HG02943 (cell line): ENCODE results near the gene PDE4D.
"Not testable (repeated sequence)": the region's sequence is repeated elsewhere in the genome, so short reads cannot be mapped to it uniquely, and the experiment has no call there.

ENCODE experiments used
- ATAC-seq: cut with Tn5 transposase; IDR thresholded peaks from one replicate; pipeline ENCODE4 v1.9.1; 2021; ENCODE audit warnings: mild to moderate bottlenecking, low read depth, moderate library complexity; ENCODE audit not compliant: unreplicated experiment

Gene PDE4D

GRCh38 chr5:59449905-59450644, 443.5 kb downstream of the PDE4D start:
- no peak for ATAC-seq

GRCh38 chr5:59446356-59446755, 447.2 kb downstream of the PDE4D start:
- no peak for ATAC-seq

- no peak for ATAC-seq
Observed at GRCh38 chr5:59445741-59446140, 447.8 kb downstream of the PDE4D start.

DNA sequence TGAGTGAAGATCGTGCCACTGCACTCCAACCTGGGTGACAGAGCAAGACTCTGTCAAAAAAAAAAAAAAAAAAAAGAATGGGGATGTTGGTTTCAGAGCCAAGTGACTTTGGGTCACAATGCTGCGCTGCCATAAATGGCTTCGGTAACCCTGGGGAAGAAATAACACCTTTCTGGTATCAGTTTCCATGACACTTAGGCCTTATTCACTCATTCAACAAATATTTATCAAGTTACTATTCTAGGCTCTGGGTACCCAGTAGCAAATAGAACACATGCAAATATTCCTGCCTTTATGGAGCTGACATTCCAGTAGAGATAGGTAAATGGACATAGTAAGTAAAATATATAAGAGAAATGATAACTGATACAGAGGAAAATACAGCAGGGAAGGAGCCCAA, 454.2 kb downstream of the PDE4D start:
- ATAC-seq: no peak

- ATAC-seq: no peak
Observed at GRCh38 chr5:59437176-59437575, 456.4 kb downstream of the PDE4D start.

GRCh38 chr5:59436364-59437148, 457.0 kb downstream of the PDE4D start:
- ATAC-seq: no peak

DNA sequence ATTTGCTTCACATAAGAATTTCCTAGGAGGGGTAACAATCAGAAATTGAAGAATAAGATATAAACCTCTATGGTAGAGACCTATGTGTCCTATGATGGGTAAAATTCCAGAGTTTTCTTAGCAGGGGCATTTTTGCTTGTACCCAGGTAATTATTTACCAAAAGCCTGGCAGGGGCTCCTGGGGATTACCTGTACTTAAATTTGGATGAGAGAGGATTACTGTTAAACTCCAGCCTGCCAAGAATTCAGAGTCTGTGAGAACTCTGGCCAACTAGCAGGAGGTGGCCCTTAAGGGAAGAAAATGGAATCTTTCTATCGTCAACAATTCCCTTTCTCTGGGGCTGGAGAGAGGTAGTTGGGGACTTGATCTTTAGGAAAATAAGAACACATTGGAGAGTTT, 460.4 kb downstream of the PDE4D start:
- ATAC-seq: no peak

DNA sequence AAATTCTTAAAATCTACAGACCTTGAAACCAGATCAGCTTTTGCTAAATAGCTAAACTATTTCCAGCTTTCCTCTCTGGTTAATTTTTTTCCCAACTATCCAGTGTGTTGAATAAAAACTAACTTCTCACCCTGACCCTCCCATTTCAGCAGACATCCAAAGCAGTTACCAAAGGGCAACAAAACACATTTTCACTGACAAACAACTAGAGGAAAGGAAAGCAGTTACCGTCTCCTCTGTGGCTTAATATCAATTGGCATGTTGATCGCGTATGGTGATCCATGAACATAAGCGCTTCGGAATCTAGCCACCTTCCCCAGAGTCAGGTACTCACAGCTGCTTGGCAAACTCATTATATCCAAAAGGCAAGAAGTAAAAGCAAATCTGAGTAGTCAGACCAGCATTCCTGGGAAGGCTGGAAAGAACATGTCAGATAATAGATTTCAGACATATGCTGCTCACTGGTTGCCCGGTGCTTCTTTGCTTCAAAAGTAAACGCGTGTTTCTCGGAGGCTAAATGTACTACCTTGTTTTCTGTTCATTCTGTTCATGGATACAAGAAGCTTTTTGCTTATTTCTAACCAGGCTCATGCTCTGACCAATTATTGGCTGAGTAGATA, 463.4 kb downstream of the PDE4D start:
- ATAC-seq: no peak

DNA sequence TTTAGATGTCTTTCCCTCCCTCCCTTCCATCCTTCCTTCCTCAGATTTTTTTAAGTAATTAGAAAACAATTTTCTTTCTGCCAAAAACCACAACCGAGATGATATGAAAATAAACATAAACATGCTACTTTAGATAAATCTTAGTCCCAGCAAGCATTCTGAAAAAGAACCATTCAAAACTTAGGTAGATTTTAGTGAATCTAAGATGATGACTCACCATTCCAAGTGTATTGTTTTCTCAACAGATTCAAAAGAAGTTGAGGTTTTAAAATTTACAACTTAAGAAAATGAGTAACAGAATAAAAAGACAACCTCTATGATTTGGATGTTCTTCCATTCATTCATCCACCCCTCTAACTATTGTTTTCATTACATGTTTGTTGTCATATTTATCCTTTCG, 465.1 kb downstream of the PDE4D start:
- no peak for ATAC-seq

DNA sequence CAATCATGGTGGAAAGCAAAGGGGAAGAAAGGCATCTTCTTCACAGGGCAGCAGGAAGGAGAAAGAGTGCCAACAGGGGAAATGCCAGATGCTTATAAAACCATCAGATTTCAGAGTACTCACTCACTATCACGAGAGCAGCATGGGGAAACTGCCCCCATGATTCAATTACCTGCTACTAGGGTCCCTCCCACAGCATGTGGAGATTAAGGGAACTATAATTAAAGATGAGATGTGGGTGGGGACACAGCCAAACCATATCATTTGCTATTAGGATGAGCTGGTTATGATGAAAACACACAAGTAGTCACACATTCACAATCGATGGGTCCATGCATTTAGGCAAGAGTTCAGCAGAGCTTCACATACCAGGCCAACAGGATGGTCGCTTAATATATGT, 469.0 kb downstream of the PDE4D start:
- ATAC-seq: no peak

- ATAC-seq: no peak
Observed at GRCh38 chr5:59423021-59423420, 470.5 kb downstream of the PDE4D start.

GRCh38 chr5:59421986-59422941, 471.3 kb downstream of the PDE4D start:
- ATAC-seq: no peak

- ATAC-seq: no peak
Observed at GRCh38 chr5:59420596-59420995, 472.9 kb downstream of the PDE4D start.

- ATAC-seq: no peak
Observed at GRCh38 chr5:59418808-59419207, 474.7 kb downstream of the PDE4D start.

- no peak for ATAC-seq
Observed at GRCh38 chr5:59416451-59416850, 477.1 kb downstream of the PDE4D start.

GRCh38 chr5:59416026-59416425, 477.5 kb downstream of the PDE4D start:
- no peak for ATAC-seq

DNA sequence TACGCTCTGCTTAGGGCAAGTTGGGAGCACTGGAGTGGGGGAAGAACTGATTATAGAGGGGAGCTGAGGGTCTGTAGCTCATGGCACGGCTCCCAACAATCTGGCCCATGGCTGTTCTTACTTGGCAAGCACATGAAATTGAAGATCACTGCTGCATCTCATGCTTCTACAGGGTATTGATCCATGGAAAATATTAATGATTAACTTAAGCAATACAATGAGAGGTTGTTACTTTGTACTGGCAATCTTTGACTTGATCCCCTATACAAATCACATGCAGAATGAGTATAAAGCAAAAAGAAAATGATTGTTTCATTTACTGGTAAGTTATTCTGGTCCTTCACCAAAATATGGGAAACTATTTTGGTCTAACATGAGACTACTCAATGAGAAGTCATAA, 481.1 kb downstream of the PDE4D start:
- ATAC-seq: no peak

- ATAC-seq: not testable (repeated sequence)
Observed at GRCh38 chr5:59408997-59409396, 484.5 kb downstream of the PDE4D start.

DNA sequence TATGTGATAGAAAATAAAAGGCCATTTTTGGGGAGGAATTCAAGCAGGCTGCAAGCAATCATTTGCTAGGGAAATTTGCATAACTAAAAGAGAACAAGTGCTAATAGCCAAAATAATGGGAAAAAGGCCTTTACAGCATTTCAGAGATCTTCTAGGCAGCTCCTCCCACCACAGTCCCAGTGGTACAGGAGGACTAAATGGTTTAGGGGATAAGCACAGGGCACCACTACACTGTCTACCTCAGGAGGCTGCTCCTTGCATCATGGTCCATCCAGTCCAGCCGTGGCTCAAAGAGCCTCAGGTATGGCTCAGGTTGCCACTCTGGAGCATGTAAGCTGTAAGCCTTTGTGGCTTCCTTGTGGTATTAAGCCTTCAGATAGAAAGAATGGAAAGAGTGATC, 485.6 kb downstream of the PDE4D start:
- no peak for ATAC-seq

- ATAC-seq: no peak
Observed at GRCh38 chr5:59401637-59402036, 491.9 kb downstream of the PDE4D start.
